ENCODE results near the gene DND1.

DNA sequence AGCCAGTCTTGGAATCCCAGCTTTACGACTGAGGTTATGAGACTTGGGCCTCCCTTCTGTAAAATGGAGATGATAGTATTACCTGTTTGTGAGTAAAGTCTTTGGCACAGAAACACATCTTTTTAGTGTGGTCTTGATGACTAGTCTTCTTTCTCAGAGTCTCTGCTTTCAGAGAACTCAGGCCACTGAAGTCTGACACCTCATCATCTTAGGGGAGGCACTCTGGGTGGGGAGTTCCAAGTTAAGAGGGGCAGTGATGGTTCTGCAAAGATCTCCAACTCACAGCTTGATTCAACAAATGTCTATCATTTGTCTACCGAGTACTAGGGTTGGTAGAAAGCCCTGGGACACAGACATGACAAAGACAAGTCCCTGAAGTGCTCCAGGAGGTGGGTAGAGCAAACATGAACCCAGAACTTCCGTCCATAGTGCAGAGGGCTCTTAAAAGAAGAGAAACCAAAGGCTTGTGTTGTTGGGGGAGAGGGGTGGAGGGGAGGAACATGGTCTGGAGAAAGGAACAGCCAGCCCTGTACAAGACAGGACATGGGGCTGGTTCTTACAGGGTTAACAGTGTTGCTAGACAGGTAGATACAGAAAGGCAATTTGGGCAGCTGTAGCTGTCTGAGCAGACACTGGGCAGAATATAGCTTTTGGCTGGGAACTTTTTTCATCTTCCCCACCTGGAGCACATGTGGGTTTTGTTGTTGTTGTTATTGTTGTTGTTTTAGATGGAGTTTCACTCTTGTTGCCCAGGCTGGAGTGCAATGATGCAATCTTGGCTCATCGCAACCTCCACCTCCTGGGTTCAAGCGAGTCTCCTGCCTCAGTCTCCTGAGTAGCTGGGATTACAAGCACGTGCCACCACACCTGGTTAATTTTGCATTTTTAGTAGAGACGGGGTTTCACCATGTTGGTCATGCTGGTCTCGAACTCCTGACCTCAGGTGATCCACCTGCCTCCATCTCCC is 37.8 kb downstream of the DND1 start:
- TF ChIP-seq, protein P1, sequence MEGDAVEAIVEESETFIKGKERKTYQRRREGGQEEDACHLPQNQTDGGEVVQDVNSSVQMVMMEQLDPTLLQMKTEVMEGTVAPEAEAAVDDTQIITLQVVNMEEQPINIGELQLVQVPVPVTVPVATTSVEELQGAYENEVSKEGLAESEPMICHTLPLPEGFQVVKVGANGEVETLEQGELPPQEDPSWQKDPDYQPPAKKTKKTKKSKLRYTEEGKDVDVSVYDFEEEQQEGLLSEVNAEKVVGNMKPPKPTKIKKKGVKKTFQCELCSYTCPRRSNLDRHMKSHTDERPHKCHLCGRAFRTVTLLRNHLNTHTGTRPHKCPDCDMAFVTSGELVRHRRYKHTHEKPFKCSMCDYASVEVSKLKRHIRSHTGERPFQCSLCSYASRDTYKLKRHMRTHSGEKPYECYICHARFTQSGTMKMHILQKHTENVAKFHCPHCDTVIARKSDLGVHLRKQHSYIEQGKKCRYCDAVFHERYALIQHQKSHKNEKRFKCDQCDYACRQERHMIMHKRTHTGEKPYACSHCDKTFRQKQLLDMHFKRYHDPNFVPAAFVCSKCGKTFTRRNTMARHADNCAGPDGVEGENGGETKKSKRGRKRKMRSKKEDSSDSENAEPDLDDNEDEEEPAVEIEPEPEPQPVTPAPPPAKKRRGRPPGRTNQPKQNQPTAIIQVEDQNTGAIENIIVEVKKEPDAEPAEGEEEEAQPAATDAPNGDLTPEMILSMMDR (IDR thresholded peaks at IDR 0.05), result no peak
- no peak for TF ChIP-seq POLR2A (IDR thresholded peaks at IDR 0.05)

Data from right lobe of liver (tissue), 4 donors.